ENCODE results near the gene RAB37. TPM values are rescaled to one million over a fixed set of nuclear protein-coding genes. Genes with fewer than 3 reads are reported as not detected.
A peak's percentile ranks its signal among the peaks of the same experiment; 100 is the strongest.

RAB37 gene
- total and polyA plus RNA-seq, 2 of the 13 experiments (the other 11 are each of a cell fraction or from before 2014, with no cell fraction given): 0.91 to 3.7 TPM

DNA sequence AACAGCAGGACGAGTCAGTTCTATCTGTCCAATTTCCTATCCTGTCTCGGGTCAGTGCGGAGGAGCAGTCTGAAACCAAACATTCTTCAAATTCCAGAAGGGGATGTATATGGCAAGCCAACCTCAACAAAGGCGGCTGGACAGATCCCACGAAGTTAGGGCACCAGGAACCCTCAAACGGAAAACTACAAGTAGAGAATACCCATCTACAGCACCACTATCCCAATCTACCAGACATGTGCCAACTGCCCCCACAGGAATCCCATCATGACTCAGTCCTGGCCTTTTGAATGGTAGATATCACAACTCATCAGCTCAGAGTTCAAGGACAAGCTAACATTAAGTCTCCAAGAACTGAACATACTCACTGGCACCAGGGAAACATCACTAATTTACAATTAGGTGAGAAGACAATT is 36.8 kb downstream of the RAB37 start (continued):
- TF ChIP-seq POLR2AphosphoS2 (IDR thresholded peaks at IDR 0.05; ENCODE audit: low read depth, low read length) (peak; percentile 86; the same call in 1 of the 2 replicates), GATAD1 (CRISPR knock-in tag; IDR thresholded peaks at IDR 0.05) (peak; percentile 45; the same call in 1 of the 2 replicates), HMG20A (CRISPR knock-in tag; IDR thresholded peaks at IDR 0.05; ENCODE audit: borderline replicate concordance) (peak; percentile 54; the same call in 1 of the 2 replicates), SNRNP70 (IDR thresholded peaks at IDR 0.05; ENCODE audit: low read depth, low read length) (no peak), ZNF44 (CRISPR knock-in tag; IDR thresholded peaks at IDR 0.05) (no peak), ATAD3A (CRISPR knock-in tag; IDR thresholded peaks at IDR 0.05) (no peak), FOXO1 (CRISPR knock-in tag; IDR thresholded peaks at IDR 0.05) (0 out of 2 replicates have a peak, but pooled peaks have one; percentile 13), MED8 (CRISPR knock-in tag; IDR thresholded peaks at IDR 0.05; ENCODE audit: insufficient replicate concordance) (no peak), RCOR2 (CRISPR knock-in tag; IDR thresholded peaks at IDR 0.05) (no peak), SOX13 (IDR thresholded peaks at IDR 0.05) (no peak), SOX13 (CRISPR knock-in tag; conservative IDR thresholded peaks at IDR 0.05 in 1 of 2, IDR thresholded peaks at IDR 0.05 in 1 of 2) (peak in 1 of 2 experiments; percentile 24; a peak in 1 of 4 replicates), TOE1 (CRISPR knock-in tag; IDR thresholded peaks at IDR 0.05) (no peak), CREM (IDR thresholded peaks at IDR 0.05) (peak; percentile 23; the same call in 1 of the 2 replicates), CREM (CRISPR knock-in tag; IDR thresholded peaks at IDR 0.05) (no peak), ZNF484 (CRISPR knock-in tag; IDR thresholded peaks at IDR 0.05; ENCODE audit: borderline replicate concordance, low read depth) (no peak), PAX8 (CRISPR knock-in tag; IDR thresholded peaks at IDR 0.05; ENCODE audit: borderline replicate concordance) (no peak), ZNF292 (CRISPR knock-in tag; IDR thresholded peaks at IDR 0.05; ENCODE audit: borderline replicate concordance, low read depth) (no peak), ZNF773 (CRISPR knock-in tag; IDR thresholded peaks at IDR 0.05; ENCODE audit: borderline replicate concordance) (no peak), PHF5A (CRISPR knock-in tag; IDR thresholded peaks at IDR 0.05; ENCODE audit: low read depth, unreplicated experiment) (no peak), SIN3A (IDR thresholded peaks at IDR 0.05; ENCODE audit: borderline replicate concordance, low read depth, low read length) (no peak), HNF4A (CRISPR knock-in tag; IDR thresholded peaks at IDR 0.05) (peak; percentile 73), JUNB (CRISPR knock-in tag; IDR thresholded peaks at IDR 0.05; ENCODE audit: borderline replicate concordance) (0 out of 2 replicates have a peak, but pooled peaks have one; percentile 42), ZNF451 (CRISPR knock-in tag; IDR thresholded peaks at IDR 0.05) (no peak), HDAC2 (CRISPR knock-in tag; IDR thresholded peaks at IDR 0.05) (0 out of 2 replicates have a peak, but pooled peaks have one; percentile 12), BHLHE40 (IDR thresholded peaks at IDR 0.05; ENCODE audit: low read length) (peak; percentile 58; the same call in 1 of the 2 replicates), ZNF367 (CRISPR knock-in tag; IDR thresholded peaks at IDR 0.05; ENCODE audit: borderline replicate concordance) (no peak)
- TF ChIP-seq, protein P1, sequence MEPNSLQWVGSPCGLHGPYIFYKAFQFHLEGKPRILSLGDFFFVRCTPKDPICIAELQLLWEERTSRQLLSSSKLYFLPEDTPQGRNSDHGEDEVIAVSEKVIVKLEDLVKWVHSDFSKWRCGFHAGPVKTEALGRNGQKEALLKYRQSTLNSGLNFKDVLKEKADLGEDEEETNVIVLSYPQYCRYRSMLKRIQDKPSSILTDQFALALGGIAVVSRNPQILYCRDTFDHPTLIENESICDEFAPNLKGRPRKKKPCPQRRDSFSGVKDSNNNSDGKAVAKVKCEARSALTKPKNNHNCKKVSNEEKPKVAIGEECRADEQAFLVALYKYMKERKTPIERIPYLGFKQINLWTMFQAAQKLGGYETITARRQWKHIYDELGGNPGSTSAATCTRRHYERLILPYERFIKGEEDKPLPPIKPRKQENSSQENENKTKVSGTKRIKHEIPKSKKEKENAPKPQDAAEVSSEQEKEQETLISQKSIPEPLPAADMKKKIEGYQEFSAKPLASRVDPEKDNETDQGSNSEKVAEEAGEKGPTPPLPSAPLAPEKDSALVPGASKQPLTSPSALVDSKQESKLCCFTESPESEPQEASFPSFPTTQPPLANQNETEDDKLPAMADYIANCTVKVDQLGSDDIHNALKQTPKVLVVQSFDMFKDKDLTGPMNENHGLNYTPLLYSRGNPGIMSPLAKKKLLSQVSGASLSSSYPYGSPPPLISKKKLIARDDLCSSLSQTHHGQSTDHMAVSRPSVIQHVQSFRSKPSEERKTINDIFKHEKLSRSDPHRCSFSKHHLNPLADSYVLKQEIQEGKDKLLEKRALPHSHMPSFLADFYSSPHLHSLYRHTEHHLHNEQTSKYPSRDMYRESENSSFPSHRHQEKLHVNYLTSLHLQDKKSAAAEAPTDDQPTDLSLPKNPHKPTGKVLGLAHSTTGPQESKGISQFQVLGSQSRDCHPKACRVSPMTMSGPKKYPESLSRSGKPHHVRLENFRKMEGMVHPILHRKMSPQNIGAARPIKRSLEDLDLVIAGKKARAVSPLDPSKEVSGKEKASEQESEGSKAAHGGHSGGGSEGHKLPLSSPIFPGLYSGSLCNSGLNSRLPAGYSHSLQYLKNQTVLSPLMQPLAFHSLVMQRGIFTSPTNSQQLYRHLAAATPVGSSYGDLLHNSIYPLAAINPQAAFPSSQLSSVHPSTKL (CRISPR knock-in tag; IDR thresholded peaks at IDR 0.05): peak; percentile 56
- TF ChIP-seq, protein P2, sequence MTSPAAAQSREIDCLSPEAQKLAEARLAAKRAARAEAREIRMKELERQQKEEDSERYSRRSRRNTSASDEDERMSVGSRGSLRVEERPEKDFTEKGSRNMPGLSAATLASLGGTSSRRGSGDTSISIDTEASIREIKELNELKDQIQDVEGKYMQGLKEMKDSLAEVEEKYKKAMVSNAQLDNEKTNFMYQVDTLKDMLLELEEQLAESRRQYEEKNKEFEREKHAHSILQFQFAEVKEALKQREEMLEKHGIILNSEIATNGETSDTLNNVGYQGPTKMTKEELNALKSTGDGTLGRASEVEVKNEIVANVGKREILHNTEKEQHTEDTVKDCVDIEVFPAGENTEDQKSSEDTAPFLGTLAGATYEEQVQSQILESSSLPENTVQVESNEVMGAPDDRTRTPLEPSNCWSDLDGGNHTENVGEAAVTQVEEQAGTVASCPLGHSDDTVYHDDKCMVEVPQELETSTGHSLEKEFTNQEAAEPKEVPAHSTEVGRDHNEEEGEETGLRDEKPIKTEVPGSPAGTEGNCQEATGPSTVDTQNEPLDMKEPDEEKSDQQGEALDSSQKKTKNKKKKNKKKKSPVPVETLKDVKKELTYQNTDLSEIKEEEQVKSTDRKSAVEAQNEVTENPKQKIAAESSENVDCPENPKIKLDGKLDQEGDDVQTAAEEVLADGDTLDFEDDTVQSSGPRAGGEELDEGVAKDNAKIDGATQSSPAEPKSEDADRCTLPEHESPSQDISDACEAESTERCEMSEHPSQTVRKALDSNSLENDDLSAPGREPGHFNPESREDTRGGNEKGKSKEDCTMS (CRISPR knock-in tag; conservative IDR thresholded peaks at IDR 0.05): no peak

Measured in HepG2 (cell line).